GM18499 (cell line): Measurements from ENCODE around the gene ODAD4.

ENCODE experiments used
- ATAC-seq: cut with Tn5 transposase; IDR thresholded peaks from one replicate; pipeline ENCODE4 v1.9.1; 2021; ENCODE audit warnings: moderate number of reproducible peaks; ENCODE audit not compliant: insufficient read depth, unreplicated experiment

The ODAD4 gene

GRCh38 chr17:41930009-41930832 lies at the start of gene ODAD4:
Gene ODAD4 (plus strand): TSS chr17:41930617. CDS start chr17:41930724, 107 bp downstream.
- peak; percentile 79 for ATAC-seq

- no peak for ATAC-seq
Measured at GRCh38 chr17:41882756-41883155, 47.7 kb upstream of the ODAD4 start.

- ATAC-seq = no peak
Measured at GRCh38 chr17:41885733-41886132, 44.7 kb upstream of the ODAD4 start.

GRCh38 chr17:41888332-41888965 lies 42.0 kb upstream of the ODAD4 start:
- ATAC-seq = no peak

GRCh38 chr17:41891135-41892020 lies 39.0 kb upstream of the ODAD4 start:
- no peak for ATAC-seq

- ATAC-seq = no peak
Measured at GRCh38 chr17:41892021-41892376, 38.4 kb upstream of the ODAD4 start.

- no peak for ATAC-seq
Measured at GRCh38 chr17:41893384-41893783, 37.0 kb upstream of the ODAD4 start.

GRCh38 chr17:41894791-41895331 lies 35.6 kb upstream of the ODAD4 start:
- ATAC-seq = no peak

GRCh38 chr17:41895617-41896016 lies 34.8 kb upstream of the ODAD4 start:
- ATAC-seq = no peak

- no peak for ATAC-seq
Measured at GRCh38 chr17:41896726-41897125, 33.7 kb upstream of the ODAD4 start.

- ATAC-seq = no peak
Measured at GRCh38 chr17:41901646-41902045, 28.8 kb upstream of the ODAD4 start.

- ATAC-seq = no peak
Measured at GRCh38 chr17:41904242-41904841, 26.1 kb upstream of the ODAD4 start.

GRCh38 chr17:41905172-41905571 lies 25.2 kb upstream of the ODAD4 start:
- ATAC-seq = no peak

GRCh38 chr17:41906465-41907184 lies 23.8 kb upstream of the ODAD4 start:
- ATAC-seq = no peak

GRCh38 chr17:41907185-41907556 lies 23.2 kb upstream of the ODAD4 start:
- ATAC-seq = no peak

- ATAC-seq = no peak
Measured at GRCh38 chr17:41907633-41908539, 22.5 kb upstream of the ODAD4 start.

- no peak for ATAC-seq
Measured at GRCh38 chr17:41909088-41909487, 21.3 kb upstream of the ODAD4 start.

- ATAC-seq = no peak
Measured at GRCh38 chr17:41910701-41911391, 19.6 kb upstream of the ODAD4 start.
